GM18507 (cell line): ENCODE data around the gene SLC25A5.
"Not testable (repeated sequence)": the region's sequence is repeated elsewhere in the genome, so short reads cannot be mapped to it uniquely, and the experiment has no call there.

Experiments used
- DNase-seq: peaks from one replicate; pipeline ENCODE4 v3.0.0; 2011; ENCODE audit warnings: low read depth; ENCODE audit not compliant: insufficient read length; ENCODE audit errors: extremely low spot score
- FAIRE-seq: peaks from 2 replicates; lab custom pipeline; 2011; peaks lifted over from hg19 to GRCh38; lab: Jason Lieb, UNC

SLC25A5 gene

DNA sequence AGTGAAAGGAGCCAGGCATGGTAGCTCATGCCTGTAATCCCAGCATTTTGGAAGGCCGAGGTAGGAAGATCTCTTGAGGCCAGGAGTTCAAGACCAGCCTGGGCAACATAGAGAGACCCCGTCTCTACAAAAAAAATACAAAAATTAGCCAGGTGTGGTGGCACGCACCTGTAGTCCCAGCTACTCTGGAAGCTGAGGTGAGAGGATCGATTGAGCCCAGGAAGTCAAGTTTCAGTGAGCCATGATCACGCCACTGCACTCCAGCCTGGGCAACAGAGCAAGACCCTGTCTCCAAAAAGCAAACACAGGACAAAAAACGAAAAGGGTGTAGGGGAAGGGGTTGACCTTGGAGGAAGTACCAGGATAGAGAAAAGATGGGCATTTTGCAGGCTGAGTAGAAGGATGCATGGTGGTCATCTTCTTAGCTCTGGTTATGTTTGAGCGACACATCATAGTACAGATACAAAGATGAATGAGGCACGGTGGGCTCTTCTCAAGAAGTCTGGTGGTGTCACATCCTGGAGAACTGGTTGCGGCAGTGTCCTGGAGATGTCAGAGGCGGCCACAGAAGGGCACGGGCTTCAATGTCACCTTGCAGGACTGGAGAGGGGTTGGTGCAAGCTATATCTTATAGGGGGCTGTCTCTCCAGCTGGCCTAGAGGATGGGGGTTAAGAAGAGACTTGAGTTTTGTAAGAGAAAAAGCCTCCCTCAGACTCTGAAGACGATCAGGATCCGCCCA is 32.0 kb downstream of the SLC25A5 start:
- no peak for DNase-seq
- no peak for FAIRE-seq

DNA sequence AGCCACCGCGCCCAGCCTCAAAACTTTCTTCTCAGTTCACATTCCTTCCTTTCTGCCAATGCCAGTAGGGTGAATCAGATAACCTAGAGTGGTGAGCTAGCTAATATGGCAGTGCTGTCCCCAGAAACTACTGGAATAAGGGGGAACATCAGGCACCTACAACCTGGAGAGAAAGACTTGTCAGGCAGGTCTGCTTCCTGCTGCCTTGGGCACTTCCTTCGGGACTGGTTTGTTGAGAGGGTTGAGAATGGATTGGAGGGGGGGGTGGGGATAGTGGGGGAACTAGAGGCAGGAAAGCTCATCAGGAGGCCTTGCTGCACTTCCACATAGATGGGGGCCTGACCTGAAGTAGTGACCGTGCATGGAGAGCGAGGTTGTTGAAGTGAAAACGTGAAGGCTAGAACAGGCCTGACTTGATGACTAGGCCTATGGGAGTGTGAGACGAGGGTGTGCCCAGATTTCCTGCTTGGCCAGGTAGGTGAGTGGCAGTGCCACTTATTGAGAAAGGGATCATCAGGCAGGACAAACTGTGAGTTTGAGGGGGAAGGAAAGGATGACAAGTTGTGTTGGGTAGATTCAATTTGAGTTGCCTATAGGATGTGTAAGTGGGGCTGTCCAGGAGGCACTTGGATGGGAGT is 33.4 kb downstream of the SLC25A5 start:
- DNase-seq (no peak), FAIRE-seq (no peak)

DNA sequence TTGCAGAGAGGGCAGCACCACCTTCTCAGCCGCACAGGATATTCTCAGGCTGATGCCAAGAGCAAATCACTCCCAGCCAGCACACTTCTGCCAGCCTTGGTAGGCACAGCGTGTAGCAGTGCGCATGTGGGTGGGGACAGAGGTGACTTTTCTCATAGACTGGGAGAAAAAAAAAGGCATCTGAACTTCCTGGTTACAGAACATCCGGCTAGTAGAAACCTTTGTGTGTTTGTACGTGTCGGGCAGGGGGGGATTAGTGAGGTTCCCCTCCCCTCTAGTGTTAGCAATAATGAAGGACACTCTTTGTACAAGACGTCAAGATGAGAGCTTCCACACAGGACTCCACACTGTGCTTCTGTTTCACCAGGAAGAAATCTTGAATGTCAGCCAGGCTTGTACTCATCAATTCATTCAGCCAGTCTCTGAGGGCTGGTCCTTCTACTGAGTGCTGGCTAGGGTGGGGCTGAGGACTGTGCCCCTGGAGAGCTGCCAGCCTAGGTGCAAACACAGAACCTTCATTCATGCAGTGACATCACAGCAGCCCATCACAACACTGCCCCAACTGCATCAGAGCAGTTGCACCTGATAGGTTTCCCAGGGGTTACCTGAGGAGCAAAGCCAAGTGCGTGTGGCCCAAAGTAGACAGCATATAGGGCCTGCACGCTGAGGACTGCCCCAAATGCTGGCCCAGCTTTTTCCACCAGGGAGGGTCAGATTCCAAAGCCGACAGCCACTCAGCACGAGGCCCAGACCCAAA is 34.7 kb downstream of the SLC25A5 start:
- DNase-seq (no peak), FAIRE-seq (no peak)

DNA sequence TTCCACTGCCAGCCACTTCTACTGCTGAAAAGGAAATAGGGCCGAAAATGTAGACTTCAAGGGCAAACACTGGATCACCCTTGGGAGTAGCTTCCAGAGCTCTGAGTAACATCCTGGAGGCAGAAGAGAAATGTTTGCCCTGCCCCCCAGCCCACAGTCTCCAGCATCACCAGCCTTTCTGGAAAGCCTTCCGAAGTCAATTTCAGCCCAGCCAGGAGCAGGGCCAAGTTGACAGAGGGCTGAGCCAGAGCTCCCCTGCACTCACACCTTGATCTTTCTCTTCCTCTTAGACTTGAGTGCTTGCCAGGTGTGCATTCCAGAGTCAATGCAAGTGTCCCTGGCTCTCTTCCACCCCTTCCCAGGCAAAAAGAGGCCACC is 35.2 kb downstream of the SLC25A5 start:
- DNase-seq (no peak), FAIRE-seq (no peak)

DNA sequence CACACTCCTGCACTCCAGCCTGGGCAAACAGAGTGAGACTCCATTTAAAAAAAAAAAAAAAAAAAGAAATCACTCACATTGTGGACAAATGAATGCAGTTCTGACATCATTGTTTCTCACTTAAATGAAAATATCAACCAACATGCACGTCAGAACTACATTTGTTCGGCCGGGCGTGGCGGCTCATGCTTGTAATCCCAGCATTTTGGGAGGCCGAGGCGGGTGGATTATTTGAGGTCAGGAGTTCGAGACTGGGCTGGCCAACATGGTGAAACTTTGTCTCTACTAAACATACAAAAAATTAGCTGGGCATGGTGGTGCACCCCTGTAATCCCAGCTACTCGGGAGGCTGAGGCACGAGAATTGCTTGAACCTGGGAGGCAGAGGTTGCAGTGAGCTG is 36.9 kb downstream of the SLC25A5 start:
- not testable (repeated sequence) for FAIRE-seq, DNase-seq

DNA sequence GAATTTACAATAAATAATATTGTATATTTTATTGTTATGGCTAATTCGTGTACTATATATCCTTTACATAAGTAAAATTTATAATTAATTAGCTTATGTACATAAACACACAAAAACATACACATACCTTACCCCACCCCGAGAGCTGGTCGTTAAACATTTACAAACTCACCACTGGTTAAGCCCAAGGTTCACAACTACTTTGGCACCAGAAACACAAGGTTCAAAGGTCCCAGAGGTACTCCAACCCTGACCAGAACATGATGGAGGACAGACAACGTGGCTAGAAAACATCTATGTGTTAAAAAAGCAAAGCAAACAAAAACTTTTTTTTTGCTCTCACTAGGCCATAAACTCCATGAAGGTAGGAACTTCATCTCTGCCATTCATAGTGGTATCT is 37.7 kb downstream of the SLC25A5 start:
- no peak for FAIRE-seq

DNA sequence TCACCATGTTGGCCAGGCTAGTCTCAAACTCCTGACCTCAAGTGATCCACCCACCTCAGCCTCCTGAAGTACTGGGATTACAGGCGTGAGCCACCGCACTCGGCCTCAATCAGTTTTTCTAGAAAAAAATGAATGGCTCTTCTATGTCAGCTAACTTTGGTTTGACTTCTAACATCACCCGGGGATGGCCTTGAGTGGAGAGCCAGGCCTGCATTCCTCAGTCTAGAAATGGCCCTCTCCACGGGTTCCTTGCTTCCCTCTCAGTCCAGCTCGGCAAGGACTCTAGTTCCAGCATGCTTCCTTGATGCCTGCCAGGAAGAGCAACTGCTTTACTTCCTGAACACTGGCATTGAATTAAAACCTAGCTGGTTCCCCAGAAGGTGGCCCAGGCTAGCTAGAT is 39.0 kb downstream of the SLC25A5 start:
- FAIRE-seq = no peak
- DNase-seq = no peak

More for the DNA sequence above, 37.7 kb downstream of the SLC25A5 start:
- DNase-seq = no peak

DNA sequence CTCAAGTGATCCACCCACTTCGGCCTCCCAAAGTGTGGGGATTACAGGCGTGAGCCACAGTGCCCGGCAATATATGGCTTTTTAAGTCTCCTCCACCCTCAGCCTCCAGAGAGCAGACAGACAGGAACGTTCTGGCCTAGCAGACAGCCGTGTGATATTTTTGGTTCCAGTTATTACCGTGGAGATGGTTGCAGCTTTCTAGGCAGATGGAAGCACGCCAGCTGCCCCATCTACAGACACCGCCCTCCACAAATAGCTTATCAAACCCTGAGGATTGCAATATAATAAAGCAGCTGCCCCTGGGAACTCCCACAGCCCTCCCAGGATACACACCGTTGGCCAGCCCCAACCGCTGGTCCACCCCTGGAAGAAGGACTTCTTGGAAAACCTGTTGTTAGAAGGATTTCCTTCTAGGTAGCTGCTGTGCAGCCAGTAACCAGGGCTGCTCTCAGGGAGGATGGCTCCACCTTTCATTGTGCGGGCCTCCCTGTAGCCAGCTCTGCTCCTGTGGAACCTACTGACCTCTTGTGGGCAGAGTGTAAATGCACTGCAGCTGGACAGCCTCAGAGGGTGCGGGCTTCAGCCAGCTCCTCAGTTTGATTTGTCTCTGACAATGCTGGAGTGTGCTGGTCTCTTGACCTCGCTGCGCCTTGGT is 44.0 kb downstream of the SLC25A5 start:
- FAIRE-seq = peak; percentile 78

DNA sequence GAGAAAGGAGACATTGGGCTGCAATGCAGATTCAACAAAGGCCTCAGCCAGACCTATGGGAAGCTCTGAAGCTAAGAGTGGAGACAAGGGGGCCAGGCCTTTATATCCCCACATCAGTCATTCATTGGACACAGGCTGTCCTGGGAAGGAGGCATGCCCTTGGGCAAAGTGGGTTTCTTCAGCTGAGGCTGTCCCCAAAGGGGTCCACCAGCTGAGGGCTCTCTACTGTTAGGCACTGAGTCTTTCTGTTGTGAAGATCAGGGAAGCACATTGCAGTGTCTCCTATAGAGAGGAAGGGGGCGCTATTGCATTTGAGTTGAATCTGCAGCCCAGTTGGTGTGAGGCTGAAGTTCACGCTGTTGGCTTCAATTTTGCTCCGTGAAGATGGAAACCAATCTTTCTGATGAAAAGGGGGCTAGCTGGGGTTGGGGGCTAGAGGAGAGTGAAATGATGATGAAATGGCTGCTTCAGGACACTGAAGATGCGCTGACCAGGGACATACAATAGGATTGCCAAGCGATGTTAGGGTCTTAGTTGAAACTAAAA is 48.0 kb downstream of the SLC25A5 start:
- FAIRE-seq (peak; percentile 89), DNase-seq (peak; percentile 44)

More for the DNA sequence above, 44.0 kb downstream of the SLC25A5 start:
- peak; percentile 15 for DNase-seq

DNA sequence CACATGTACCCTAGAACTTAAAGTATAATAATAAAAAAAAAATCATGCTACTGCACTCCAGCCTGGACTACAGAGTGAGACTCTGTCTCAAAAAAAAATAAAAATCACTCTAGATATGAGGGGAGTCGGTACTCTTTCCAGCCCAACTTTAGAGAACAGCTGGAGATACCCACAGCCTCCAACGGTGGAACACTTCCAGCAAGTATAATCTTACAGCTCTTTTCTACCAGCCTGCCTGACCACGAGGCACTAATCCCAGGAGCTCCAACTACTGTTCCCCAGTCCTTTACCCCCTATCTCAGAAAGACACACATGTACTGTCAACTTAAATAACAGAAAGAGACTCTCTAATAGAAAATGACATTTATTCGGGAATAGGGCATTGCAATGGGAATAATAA is 50.1 kb downstream of the SLC25A5 start:
- DNase-seq (no peak), FAIRE-seq (no peak)
